Activated effector memory CD4-positive, alpha-beta T cell treated with Interleukin-2 at 50 U/mL for 16 hours (primary cell): ENCODE data around the gene DDT.
"Not testable (repeated sequence)": the region's sequence is repeated elsewhere in the genome, so short reads cannot be mapped to it uniquely, and the experiment has no call there.

Experiments
- DNase-seq: peaks from one replicate; pipeline ENCODE4 v3.0.0-alpha.2; 2020

DDT gene

DNA sequence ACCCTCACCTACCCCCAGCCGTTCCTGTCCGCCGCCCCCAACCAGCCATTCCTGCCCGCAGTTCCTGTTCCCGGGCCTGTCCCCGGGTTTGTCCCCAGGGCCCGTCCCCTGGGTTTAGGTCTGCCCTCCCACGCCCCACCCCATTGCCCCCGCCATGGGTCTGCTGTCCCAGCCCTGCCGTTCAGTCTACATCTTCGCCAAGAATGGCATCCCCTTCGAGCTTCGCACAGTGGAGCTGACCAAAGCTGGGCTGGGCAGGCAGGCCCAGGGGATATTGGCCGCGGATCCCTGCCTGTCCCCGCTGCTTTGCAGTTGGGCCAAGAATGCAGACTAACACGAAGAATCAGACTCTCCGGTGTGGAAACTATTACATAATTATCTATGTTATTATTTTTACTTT is 24.5 kb downstream of the DDT start:
- DNase-seq, result not testable (repeated sequence)

DNA sequence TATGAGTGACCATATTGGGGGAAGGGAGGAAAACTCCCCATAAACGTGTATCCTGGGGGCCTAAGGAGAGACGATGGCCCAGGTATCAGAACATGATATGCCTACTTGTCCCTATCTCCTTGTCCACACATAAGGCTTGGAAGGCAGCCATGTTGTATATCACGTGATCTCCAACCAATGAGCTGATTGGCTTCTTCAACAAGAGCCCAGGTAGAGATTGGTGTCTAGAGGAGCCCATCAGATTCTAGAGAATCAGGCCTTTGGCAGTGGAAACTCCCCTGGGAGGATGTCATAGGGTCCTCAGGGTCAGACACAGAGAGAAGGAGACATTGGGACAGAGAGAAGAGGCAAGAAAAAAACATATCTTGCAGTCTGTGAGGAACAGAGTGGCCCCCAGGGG is 26.9 kb downstream of the DDT start:
- DNase-seq, result not testable (repeated sequence)

DNA sequence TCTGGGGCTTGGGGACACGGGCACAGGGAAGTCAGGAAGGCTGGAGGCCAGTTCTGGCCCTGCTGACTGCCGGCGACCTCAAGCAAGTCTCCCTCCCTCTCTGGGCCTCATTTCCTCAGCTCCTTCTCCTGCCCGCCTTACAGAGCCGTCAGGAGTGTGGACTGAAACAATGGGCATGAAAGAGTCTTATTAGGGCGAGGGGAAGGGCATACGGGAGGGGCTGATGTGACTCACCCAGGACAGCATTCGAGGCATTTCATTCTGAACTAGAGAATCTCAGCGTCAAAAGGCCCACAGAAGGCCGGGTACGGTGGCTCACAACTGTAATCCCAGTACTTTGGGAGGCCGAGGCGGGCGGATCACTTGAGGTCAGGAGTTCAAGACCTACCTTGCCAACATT is 34.1 kb downstream of the DDT start:
- DNase-seq, result not testable (repeated sequence)

DNA sequence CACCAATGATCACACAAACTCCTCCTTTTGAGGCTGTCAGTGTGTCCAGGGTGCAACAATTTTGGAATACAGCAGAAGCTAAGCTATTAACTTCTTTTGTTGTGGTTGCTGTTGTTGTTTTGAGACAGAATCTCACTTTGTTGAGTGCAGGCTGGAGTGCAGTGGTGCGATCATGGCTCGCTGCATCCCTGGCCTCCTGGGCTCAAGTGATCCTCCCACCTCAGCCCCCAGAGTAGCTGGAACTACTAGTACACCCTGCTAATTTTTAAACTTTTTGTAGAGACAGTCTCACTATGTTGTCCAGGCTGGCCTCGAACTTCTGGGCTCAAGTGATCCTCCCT is 35.3 kb downstream of the DDT start:
- DNase-seq, result no peak

DNA sequence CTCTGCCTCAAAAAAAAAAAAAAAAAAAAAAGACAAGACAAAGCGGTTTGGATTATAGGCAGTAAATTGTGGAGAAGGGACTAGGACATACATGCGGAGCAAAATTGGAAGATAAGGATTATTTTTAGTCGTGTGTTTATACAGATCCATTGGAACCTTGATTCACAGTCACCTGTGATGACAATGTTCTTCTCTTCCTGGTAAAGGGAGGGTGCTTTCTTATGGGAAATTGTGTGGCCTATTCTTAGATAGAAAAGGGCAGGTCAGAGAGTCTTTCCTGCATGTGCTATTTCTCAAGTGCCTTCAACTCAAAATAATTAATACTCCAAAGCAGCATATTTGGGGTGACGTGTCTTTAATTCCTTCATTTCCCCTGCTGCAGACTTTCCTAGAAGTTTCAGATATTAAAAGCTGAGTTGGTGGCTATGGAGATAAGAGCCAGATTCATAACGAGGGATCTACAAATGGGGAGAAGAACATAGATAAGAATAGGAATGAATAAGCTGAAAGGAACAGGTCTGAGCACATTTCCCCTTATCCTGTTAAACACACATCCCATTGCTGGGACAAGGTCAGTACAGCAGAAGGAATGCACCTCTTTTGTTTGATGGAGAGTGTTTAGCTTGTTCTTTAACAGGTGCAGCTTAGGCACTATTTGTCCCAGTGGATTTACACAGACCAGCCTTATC is 35.8 kb downstream of the DDT start:
- DNase-seq, result no peak

DNA sequence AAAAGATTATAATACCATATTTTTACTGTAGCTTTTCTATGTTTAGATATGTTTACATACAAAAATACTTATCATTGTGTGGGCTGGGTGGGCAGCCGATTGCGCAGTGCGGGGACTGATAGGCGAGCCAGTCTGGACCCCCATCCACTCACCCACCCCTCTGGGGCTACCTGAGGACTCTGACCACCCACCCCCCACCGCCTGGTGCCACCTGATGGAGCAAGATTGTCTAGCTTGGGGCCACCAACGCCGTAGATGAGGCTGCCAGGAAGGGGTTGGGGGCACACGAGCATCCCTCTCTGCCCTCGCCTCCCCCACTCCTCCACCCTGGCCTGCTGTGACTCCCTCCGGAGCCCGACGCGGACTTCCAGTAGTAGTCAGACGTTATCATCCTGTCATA is 47.7 kb downstream of the DDT start:
- DNase-seq, result no peak

DNA sequence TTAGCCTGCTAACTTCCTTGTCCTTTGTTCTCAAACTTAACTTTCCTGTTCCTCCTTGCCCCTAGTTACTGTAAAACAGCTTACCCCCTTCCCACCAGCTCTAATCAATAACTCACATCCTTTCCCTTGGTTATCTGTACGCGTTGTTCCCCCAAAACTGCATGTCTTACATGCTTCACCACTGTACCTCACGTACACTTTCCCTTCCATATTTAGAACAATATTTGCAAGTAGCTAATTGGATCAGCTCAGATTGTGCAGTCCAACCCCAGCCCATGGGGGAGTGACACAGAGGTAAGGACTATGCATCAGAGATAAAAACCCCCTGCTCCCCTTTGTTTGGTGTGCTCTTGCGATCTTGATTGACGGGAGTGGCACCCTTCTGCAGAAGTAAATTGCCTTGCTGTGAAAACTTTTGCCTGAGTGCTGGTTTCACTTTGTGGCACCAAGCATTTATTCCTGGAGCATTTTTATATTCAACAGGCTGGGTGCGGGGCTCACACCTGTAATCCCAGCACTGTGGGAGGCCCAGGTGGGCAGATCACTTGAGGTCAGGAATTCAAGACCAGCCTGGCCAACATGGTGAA is 49.1 kb downstream of the DDT start:
- DNase-seq, result no peak

DNA sequence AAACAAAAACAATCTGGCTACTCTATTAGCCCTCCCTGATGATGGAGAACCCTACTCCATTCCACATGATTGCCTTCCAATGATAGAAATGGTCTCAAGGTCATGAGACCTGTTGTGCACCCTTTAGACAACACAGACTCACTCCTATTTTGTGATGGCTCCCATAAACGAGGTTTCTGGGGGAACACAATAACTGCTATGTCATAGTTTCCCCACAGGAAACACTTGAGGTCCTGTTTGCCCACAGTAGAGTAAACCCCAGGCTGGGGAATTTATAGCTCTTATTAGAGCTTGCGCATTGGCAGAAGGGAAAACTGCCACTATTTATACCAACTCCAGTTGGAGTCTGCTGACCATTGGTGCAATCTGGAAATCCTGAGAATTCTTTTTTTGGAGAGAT is 51.3 kb downstream of the DDT start:
- DNase-seq, result no peak

DNA sequence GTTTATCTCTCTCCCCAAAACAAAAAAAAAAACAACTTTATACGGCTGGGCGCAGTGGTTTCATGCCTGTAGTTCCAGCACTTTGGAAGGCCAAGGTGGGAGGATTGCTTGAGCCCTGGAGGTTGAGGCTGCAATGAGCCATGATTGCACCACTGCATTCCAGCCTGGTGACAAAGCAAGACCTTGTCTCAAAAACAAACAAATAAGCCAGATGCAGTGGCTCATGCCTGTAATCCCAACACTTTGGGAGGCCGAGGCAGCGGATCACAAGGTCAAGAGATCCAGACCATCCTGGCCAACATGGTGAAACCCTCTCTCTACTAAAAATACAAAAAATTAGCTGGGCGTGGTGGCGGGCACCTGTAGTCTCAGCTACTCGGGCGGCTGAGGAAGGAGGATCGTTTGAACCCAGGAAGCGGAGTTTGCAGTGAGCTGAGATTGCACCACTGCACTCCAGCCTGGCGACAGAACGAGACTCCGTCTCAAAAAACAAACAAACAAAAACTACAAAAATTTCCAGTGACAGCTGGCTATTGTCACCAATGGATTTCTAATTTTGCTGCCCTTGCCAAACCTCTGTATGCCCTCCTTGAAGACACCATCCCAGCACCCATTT is 52.5 kb downstream of the DDT start:
- not testable (repeated sequence) for DNase-seq
